ENCODE data around the gene P4HB. TPM values are rescaled to one million over a fixed set of nuclear protein-coding genes. Genes with fewer than 3 reads are reported as not detected.

Gene P4HB
- total RNA-seq, 1 donor from 2014 or later = 792 TPM

DNA sequence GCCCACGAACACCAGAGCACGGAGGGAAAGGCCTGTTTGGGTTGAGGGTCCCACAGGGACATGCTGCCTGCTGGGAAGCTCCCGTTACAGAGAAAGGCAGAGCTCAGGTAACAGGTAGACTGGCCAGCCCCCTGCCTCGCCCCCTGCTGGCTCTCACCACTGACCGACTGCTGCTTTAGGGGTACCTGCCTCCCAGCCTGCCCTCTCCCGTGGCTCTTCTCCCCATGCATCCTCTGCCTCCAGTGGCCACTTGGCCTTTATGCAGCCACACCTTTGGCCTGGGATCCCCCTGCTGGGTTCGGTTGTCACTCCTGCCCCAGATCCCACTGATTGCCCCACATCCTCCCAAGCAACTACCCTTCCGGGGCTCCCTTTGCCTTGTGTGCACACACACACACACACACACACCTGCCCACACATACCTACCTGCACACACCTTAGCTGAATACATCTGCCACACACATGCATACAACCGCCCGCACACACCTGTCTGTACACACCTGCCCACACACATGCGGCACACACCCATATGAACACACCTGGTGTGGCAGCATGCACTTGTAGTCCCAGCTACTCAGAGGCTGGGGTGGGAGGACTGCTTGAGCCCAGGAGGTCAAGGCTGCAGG lies 34.4 kb downstream of the P4HB start:
- H3K27me3 Mint-ChIP-seq (ENCODE audit: unreplicated experiment) = no peaks in the 10 kb centered on the region
- no peaks in the 10 kb centered on the region for H3K9me3 Mint-ChIP-seq (ENCODE audit: unreplicated experiment)
- H3K4me1 Mint-ChIP-seq (ENCODE audit: unreplicated experiment) = peaks cover 15% of the 10 kb centered on the region
- TF ChIP-seq, protein P1, sequence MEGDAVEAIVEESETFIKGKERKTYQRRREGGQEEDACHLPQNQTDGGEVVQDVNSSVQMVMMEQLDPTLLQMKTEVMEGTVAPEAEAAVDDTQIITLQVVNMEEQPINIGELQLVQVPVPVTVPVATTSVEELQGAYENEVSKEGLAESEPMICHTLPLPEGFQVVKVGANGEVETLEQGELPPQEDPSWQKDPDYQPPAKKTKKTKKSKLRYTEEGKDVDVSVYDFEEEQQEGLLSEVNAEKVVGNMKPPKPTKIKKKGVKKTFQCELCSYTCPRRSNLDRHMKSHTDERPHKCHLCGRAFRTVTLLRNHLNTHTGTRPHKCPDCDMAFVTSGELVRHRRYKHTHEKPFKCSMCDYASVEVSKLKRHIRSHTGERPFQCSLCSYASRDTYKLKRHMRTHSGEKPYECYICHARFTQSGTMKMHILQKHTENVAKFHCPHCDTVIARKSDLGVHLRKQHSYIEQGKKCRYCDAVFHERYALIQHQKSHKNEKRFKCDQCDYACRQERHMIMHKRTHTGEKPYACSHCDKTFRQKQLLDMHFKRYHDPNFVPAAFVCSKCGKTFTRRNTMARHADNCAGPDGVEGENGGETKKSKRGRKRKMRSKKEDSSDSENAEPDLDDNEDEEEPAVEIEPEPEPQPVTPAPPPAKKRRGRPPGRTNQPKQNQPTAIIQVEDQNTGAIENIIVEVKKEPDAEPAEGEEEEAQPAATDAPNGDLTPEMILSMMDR (IDR thresholded peaks at IDR 0.05) = no peak
- H3K4me3 Mint-ChIP-seq (ENCODE audit: unreplicated experiment) = no peak overlapping the region
- no peak for DNase-seq (ENCODE audit: extremely low spot score, unreplicated experiment)
- H3K36me3 Mint-ChIP-seq (ENCODE audit: unreplicated experiment) = peaks cover 7% of the 10 kb centered on the region
- H3K27ac Mint-ChIP-seq (ENCODE audit: unreplicated experiment) = no peak overlapping the region

DNA sequence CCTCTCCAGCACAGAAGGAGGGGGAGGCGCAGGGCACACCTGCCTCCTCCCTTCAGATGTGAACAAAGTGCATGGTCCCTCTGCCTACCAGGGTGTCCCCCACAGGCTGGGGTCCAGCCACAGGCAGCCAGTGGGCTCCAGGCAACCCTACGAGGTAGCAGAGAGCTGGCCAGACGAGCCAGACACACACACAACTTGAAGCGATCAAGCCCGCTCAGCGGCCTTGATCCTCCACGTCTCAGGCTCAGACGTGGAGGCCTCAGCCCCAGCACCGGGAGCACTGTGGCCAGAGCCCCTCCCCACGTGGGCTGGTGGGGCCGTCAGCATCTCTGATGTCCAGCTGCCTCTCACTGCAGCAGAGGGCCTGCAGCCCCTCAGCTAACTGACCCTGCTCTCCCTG lies 35.7 kb downstream of the P4HB start:
- Mint-ChIP-seq H3K36me3 (ENCODE audit: unreplicated experiment) (peaks cover 7% of the 10 kb centered on the region), H3K4me3 (ENCODE audit: unreplicated experiment) (no peak overlapping the region), H3K4me1 (ENCODE audit: unreplicated experiment) (peaks cover 11% of the 10 kb centered on the region), H3K9me3 (ENCODE audit: unreplicated experiment) (no peaks in the 10 kb centered on the region), H3K27ac (ENCODE audit: unreplicated experiment) (no peak overlapping the region), H3K27me3 (ENCODE audit: unreplicated experiment) (no peaks in the 10 kb centered on the region)
- DNase-seq (ENCODE audit: extremely low spot score, unreplicated experiment) = no peak
- TF ChIP-seq, protein P1 (IDR thresholded peaks at IDR 0.05) = no peak

DNA sequence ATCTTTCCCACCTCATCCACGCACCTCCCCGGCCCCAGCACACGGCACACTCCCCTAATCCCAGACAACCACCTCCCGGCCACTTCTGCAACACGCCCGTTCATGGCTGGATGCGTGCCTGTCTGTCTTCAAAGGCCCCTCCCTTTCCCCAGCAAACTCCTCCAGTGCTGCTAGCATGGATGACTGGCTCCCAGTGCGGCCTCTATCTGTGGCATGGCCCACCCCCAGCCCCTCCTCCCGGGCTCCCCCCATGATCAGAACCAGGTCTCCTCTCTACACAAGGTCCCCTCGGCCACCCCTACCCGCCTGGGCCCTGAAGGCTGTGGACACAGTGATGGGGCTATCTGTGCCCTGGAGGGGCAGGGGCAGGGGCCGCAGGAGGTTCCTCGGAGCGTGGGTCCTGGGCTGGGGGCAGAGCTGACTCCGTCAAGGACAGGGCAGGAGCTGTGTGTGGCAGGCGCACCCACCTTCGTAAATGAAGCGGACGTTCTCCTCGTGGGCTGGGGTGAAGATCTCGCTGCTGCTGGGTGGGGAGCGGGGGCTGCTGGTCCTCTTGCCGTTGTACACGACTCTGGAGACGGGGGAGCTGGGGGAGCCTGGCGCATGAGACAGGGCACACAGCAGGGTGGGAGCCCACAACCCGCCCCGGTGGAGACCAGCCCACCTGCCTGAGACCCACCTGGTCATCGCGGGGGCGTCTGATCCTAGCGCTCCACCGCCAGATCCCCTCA lies 36.4 kb downstream of the P4HB start:
- Mint-ChIP-seq H3K27ac (ENCODE audit: unreplicated experiment) (no peak overlapping the region), H3K36me3 (ENCODE audit: unreplicated experiment) (peaks cover 7% of the 10 kb centered on the region)

DNA sequence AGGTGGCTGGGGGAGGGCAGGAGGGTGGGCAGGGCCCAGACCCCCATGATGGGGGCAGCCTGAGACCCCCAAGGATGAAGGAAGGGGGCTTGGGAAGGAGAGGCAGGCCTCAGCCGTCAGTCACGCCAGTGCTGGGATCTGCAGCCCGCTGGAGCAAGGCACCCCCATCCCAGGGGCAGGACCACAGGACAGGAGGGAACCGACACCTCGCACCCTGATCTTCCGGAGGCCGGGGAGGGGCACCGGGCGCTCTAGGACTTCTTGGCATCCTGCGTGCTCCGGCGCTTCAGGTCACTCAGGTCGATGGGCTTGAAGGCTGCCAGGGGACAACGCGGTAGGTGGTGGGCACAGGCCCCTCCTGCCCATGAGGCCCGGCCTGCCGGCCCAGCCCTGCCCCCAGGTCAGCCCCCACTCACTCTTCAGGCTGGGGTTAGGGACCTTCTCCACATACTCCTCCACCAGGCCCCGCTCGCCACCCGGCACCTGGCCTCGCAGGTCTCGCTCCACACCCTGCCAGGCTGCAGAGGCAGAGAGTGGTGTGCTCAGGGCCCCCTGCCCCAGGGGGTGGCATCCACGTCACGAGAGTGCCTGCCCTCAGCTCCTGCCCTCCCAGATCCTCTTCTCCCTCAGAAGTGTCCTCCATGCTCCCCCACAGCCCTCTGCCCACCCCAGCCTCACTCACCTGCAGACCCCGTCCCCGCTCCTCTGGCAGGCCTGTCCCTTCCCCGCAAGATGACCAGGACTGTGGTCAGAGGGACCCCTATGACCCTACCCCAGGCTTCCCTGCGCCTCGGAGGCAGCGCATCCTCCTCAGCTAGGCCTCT lies 37.1 kb downstream of the P4HB start:
- Mint-ChIP-seq H3K27ac (ENCODE audit: unreplicated experiment) (no peak overlapping the region), H3K36me3 (ENCODE audit: unreplicated experiment) (peaks cover 7% of the 10 kb centered on the region), H3K27me3 (ENCODE audit: unreplicated experiment) (peaks cover 2% of the 10 kb centered on the region), H3K9me3 (ENCODE audit: unreplicated experiment) (no peaks in the 10 kb centered on the region), H3K4me3 (ENCODE audit: unreplicated experiment) (no peak overlapping the region), H3K4me1 (ENCODE audit: unreplicated experiment) (peaks cover 3% of the 10 kb centered on the region)
- DNase-seq (ENCODE audit: extremely low spot score, unreplicated experiment) = no peak
- TF ChIP-seq, protein P1 (IDR thresholded peaks at IDR 0.05) = no peak

More for the DNA sequence above, 36.4 kb downstream of the P4HB start:
- Mint-ChIP-seq H3K4me3 (ENCODE audit: unreplicated experiment) (no peak overlapping the region), H3K4me1 (ENCODE audit: unreplicated experiment) (peaks cover 7% of the 10 kb centered on the region), H3K27me3 (ENCODE audit: unreplicated experiment) (no peaks in the 10 kb centered on the region), H3K9me3 (ENCODE audit: unreplicated experiment) (no peaks in the 10 kb centered on the region)
- TF ChIP-seq, protein P1 (IDR thresholded peaks at IDR 0.05) = no peak
- no peak for DNase-seq (ENCODE audit: extremely low spot score, unreplicated experiment)

- Mint-ChIP-seq H3K9me3 (ENCODE audit: unreplicated experiment) (no peaks in the 10 kb centered on the region), H3K27me3 (ENCODE audit: unreplicated experiment) (peaks cover 2% of the 10 kb centered on the region), H3K4me1 (ENCODE audit: unreplicated experiment) (no peaks in the 10 kb centered on the region), H3K27ac (ENCODE audit: unreplicated experiment) (no peak overlapping the region), H3K4me3 (ENCODE audit: unreplicated experiment) (no peak overlapping the region), H3K36me3 (ENCODE audit: unreplicated experiment) (peaks cover 7% of the 10 kb centered on the region)
- DNase-seq (ENCODE audit: extremely low spot score, unreplicated experiment) = no peak
- TF ChIP-seq, protein P1 (IDR thresholded peaks at IDR 0.05) = no peak
These were observed 38.1 kb downstream of the P4HB start for GRCh38 chr17:81822312-81822637.
